Measurements from ENCODE around the gene SLC1A7. TPM values are rescaled to one million over a fixed set of nuclear protein-coding genes. Genes with fewer than 3 reads are reported as not detected.

SLC1A7 gene
- total RNA-seq, 1 donor from 2014 or later = not detected

- Histone ChIP-seq H3K27me3 (ENCODE audit: control insufficient read depth, insufficient read depth, low read length) (no peaks in the 10 kb centered on the region), H3K36me3 (ENCODE audit: control insufficient read depth, insufficient read depth, low read length) (no peaks in the 10 kb centered on the region), H3K4me3 (ENCODE audit: low read depth, low read length) (no peak overlapping the region)
- no peak for TF ChIP-seq CTCF (IDR thresholded peaks at IDR 0.05; ENCODE audit: insufficient read depth, low read length, poor library complexity, severe bottlenecking)
- DNase-seq (ENCODE audit: low read depth) = peak; percentile 84
Measured at GRCh38 chr1:53047737-53048736, 94.4 kb downstream of the SLC1A7 start.

- no peak for TF ChIP-seq CTCF (IDR thresholded peaks at IDR 0.05; ENCODE audit: insufficient read depth, low read length, poor library complexity, severe bottlenecking)
Measured at GRCh38 chr1:53046930-53047329, 95.5 kb downstream of the SLC1A7 start.

GRCh38 chr1:53044926-53045325 is 97.5 kb downstream of the SLC1A7 start:
- no peak for DNase-seq (ENCODE audit: low read depth)
- Histone ChIP-seq H3K36me3 (ENCODE audit: control insufficient read depth, insufficient read depth, low read length) (no peaks in the 10 kb centered on the region), H3K4me3 (ENCODE audit: low read depth, low read length) (no peak overlapping the region), H3K27me3 (ENCODE audit: control insufficient read depth, insufficient read depth, low read length) (no peaks in the 10 kb centered on the region)
- no peak for TF ChIP-seq CTCF (IDR thresholded peaks at IDR 0.05; ENCODE audit: insufficient read depth, low read length, poor library complexity, severe bottlenecking)

More at GRCh38 chr1:53046930-53047329, 95.5 kb downstream of the SLC1A7 start:
- Histone ChIP-seq H3K4me3 (ENCODE audit: low read depth, low read length) (no peak overlapping the region), H3K27me3 (ENCODE audit: control insufficient read depth, insufficient read depth, low read length) (no peaks in the 10 kb centered on the region), H3K36me3 (ENCODE audit: control insufficient read depth, insufficient read depth, low read length) (no peaks in the 10 kb centered on the region)
- DNase-seq (ENCODE audit: low read depth) = no peak

GRCh38 chr1:53043271-53043670 is 99.2 kb downstream of the SLC1A7 start:
- peaks cover 1% of the 10 kb centered on the region for H3K36me3 ChIP-seq (ENCODE audit: control insufficient read depth, insufficient read depth, low read length)
- H3K27me3 ChIP-seq (ENCODE audit: control insufficient read depth, insufficient read depth, low read length) = no peaks in the 10 kb centered on the region
- H3K4me3 ChIP-seq (ENCODE audit: low read depth, low read length) = no peak overlapping the region
- no peak for TF ChIP-seq CTCF (IDR thresholded peaks at IDR 0.05; ENCODE audit: insufficient read depth, low read length, poor library complexity, severe bottlenecking)
- DNase-seq (ENCODE audit: low read depth) = no peak

GRCh38 chr1:53038566-53038965 is 103.9 kb downstream of the SLC1A7 start:
- no peak for TF ChIP-seq CTCF (IDR thresholded peaks at IDR 0.05; ENCODE audit: insufficient read depth, low read length, poor library complexity, severe bottlenecking)
- Histone ChIP-seq H3K4me3 (ENCODE audit: low read depth, low read length) (no peak overlapping the region), H3K27me3 (ENCODE audit: control insufficient read depth, insufficient read depth, low read length) (no peaks in the 10 kb centered on the region), H3K36me3 (ENCODE audit: control insufficient read depth, insufficient read depth, low read length) (peaks cover 1% of the 10 kb centered on the region)
- no peak for DNase-seq (ENCODE audit: low read depth)

Other genes starting within 250 kb of the SLC1A7 start
- gene ECHDC2, start 220.9 kb downstream of the SLC1A7 start, total RNA-seq = 39.1 and 50.8 TPM in 2 replicates
- gene SCP2, start 215.4 kb downstream of the SLC1A7 start, total RNA-seq = 49.2 and 63.8 TPM in 2 replicates
- not detected in 2 replicates for gene PODN, start 80.4 kb downstream of the SLC1A7 start, total RNA-seq
- 14.1 and 20.7 TPM in 2 replicates for gene CPT2, start 54.2 kb upstream of the SLC1A7 start, total RNA-seq
- 54.8 and 55.9 TPM in 2 replicates for gene CZIB, start 78.0 kb upstream of the SLC1A7 start, total RNA-seq
- gene MAGOH, start 95.9 kb upstream of the SLC1A7 start, total RNA-seq = 28.1 and 42.4 TPM in 2 replicates
- 7.5 and 9.5 TPM in 2 replicates for gene LRP8, start 185.4 kb upstream of the SLC1A7 start, total RNA-seq